Epithelial cell of proximal tubule (primary cell): Measurements from ENCODE around the gene ASF1B. TPM values are rescaled to one million over a fixed set of nuclear protein-coding genes. Genes with fewer than 3 reads are reported as not detected.
A peak's percentile ranks its signal among the peaks of the same experiment; 100 is the strongest.
"Not testable (repeated sequence)": the region's sequence is repeated elsewhere in the genome, so short reads cannot be mapped to it uniquely, and the experiment has no call there.

Experiments used
- DNase-seq: peaks from one replicate; pipeline ENCODE4 v3.0.0-alpha.2; 2011; ENCODE audit warnings: low read depth
- H3K4me3 ChIP-seq: 2 replicates; pipeline ENCODE4 v1.5.1; 2011; ENCODE audit warnings: low read depth, mild to moderate bottlenecking, low read length
- CTCF ChIP-seq: conservative IDR thresholded peaks from 2 replicates; pipeline ENCODE4 v1.5.1; 2012; ENCODE audit warnings: low read depth, mild to moderate bottlenecking, low read length
- total RNA-seq: library from RNA; depleted of rRNA; stranded (reverse); fragments of >200 nt; gene quantifications from 2 replicates; pipeline ENCODE4 v1.2.3, GENCODE V29; 2015

ASF1B gene
- 74.0 and 98.7 TPM in 2 replicates for total RNA-seq

- peak; percentile 97 for DNase-seq
- H3K4me3 ChIP-seq = peak within 1 kb of the TSS; percentile 85
- peak; percentile 71 for TF ChIP-seq CTCF
Observed at GRCh38 chr19:14136509-14137281, at the start of gene ASF1B. Gene ASF1B, minus strand, starts transcription at chr19:14136589. Its CDS starts 133 bp downstream, at chr19:14136456.

GRCh38 chr19:14185691-14186090 is 49.3 kb upstream of the ASF1B start:
- DNase-seq, H3K4me3 ChIP-seq: not testable (repeated sequence)

GRCh38 chr19:14185158-14185557 is 48.8 kb upstream of the ASF1B start:
- TF ChIP-seq CTCF = no peak
- no peak overlapping the region for H3K4me3 ChIP-seq
- DNase-seq = no peak

- no peak overlapping the region for H3K4me3 ChIP-seq
- no peak for DNase-seq
- TF ChIP-seq CTCF = no peak
Observed at GRCh38 chr19:14183741-14184350, 47.5 kb upstream of the ASF1B start.

GRCh38 chr19:14182476-14182875 is 46.1 kb upstream of the ASF1B start:
- no peak for DNase-seq
- H3K4me3 ChIP-seq = no peak overlapping the region
- no peak for TF ChIP-seq CTCF

- TF ChIP-seq CTCF = no peak
- DNase-seq = no peak
- no peak overlapping the region for H3K4me3 ChIP-seq
Observed at GRCh38 chr19:14181906-14182305, 45.5 kb upstream of the ASF1B start.

GRCh38 chr19:14181199-14181598 is 44.8 kb upstream of the ASF1B start:
- not testable (repeated sequence) for DNase-seq

GRCh38 chr19:14177496-14178074 is 41.2 kb upstream of the ASF1B start:
- no peak for TF ChIP-seq CTCF
- no peak for DNase-seq
- no peak overlapping the region for H3K4me3 ChIP-seq

More at GRCh38 chr19:14181199-14181598, 44.8 kb upstream of the ASF1B start:
- H3K4me3 ChIP-seq = not testable (repeated sequence)
